HUES64 (cell line): ENCODE data around the gene TWIST2.

Experiments
- H3K27ac ChIP-seq: 2 replicates; pipeline ENCODE4 v1.7.0; 2013; ENCODE audit warnings: low read depth, low read length, inconsistent platforms
- H3K27me3 ChIP-seq: 2 replicates; pipeline ENCODE4 v1.6.1; 2013; ENCODE audit warnings: mild to moderate bottlenecking, low read length; ENCODE audit not compliant: insufficient read depth
- H3K36me3 ChIP-seq: 2 replicates; pipeline ENCODE4 v1.6.1; 2013; ENCODE audit warnings: mild to moderate bottlenecking, low read length; ENCODE audit not compliant: insufficient read depth
- H3K4me1 ChIP-seq: 2 replicates; pipeline ENCODE4 v1.6.1; 2013; ENCODE audit warnings: mild to moderate bottlenecking, low read length, moderate library complexity; ENCODE audit not compliant: insufficient read depth
- H3K4me3 ChIP-seq: 2 replicates; pipeline ENCODE4 v1.5.1; 2013; ENCODE audit warnings: mild to moderate bottlenecking, low read length, moderate library complexity
- H3K9ac ChIP-seq: 2 replicates; pipeline ENCODE4 v1.6.1; 2013; ENCODE audit warnings: mild to moderate bottlenecking, low read depth, low read length
- H3K9me3 ChIP-seq: 2 replicates; pipeline ENCODE4 v1.6.1; 2013; ENCODE audit warnings: low read depth, low read length; ENCODE audit not compliant: insufficient read depth
- WGBS: fragments of 150-250, 120-280 bp; methylation state at CpG from one replicate; pipeline ENCODE4 v1.1.7; 2013; ENCODE audit warnings: missing lambda C conversion rate; 5-methylcytosine and 5-hydroxymethylcytosine counted together

TWIST2 gene

DNA sequence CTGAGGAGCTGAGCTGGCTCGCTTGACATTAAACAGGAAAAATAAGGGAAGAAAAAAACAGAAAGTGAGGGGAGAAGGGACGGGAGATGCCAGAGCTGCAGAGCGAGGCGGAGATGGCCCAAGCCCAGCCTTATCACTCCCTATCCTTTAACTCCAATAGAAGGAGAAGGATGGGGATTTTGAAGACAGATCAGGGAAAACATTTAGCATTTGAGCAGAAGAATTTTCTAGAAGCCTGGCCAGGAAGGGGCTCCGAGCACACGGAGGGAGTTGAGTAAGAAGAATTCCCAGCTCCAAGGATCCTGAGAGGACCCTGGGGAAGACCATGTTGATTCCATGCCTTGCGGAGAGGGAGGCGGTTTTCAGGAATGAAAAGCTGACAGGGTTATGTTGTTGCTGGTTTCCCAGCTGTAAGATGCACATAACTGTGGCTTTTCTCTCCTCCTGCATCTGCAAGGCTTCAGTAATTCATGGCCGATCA, 35.6 kb downstream of the TWIST2 start:
- Histone ChIP-seq H3K27ac (no peak overlapping the region), H3K9me3 (peaks cover 10% of the 10 kb centered on the region; the same call in 1 of the 2 replicates), H3K36me3 (no peaks in the 10 kb centered on the region), H3K4me1 (no peaks in the 10 kb centered on the region), H3K27me3 (no peaks in the 10 kb centered on the region), H3K9ac (no peak overlapping the region), H3K4me3 (no peak overlapping the region)
- WGBS: 95% methylated on average over 6 of the region's 9 CpGs

DNA sequence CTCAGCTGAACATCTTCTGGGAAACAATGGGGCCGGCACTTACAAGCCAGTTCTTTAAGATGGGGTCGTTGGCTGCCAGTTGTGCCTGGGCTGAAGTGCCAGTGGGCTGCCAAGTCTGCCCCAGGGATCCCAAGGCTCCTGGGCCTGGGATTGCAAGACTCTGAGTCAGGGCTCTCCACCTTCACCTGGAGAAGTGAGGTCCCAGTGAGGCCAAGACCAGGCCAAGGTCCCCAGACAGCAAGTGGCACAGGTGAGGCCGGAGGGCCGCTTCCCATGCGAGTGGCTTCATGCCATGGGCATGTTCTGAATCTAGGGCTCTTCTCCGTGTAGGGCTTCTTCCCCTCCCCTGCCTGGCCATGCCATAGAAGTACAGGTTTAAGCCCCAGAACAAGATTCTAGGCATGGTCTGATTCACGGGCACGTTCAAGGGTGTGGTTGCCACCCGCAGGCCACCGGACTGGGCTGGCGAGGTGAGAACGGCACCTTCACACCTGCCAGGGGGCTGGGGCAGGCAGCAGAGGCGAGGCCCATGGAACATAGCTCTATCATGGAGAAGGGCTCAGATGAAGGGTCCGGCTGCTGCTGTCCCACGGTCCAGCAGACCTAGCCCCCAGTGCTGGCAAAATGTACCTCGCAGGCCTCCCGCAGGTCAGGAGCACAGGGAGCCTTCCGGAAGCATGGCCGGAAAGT, 36.4 kb downstream of the TWIST2 start:
- no peaks in the 10 kb centered on the region for H3K4me1 ChIP-seq
- no peak overlapping the region for H3K27ac ChIP-seq
- H3K27me3 ChIP-seq: no peaks in the 10 kb centered on the region
- no peak overlapping the region for H3K4me3 ChIP-seq
- 89% methylated on average over 19 of the region's 19 CpGs for WGBS
- peaks cover 10% of the 10 kb centered on the region; the same call in 1 of the 2 replicates for H3K9me3 ChIP-seq
- no peaks in the 10 kb centered on the region for H3K36me3 ChIP-seq
- H3K9ac ChIP-seq: no peak overlapping the region

DNA sequence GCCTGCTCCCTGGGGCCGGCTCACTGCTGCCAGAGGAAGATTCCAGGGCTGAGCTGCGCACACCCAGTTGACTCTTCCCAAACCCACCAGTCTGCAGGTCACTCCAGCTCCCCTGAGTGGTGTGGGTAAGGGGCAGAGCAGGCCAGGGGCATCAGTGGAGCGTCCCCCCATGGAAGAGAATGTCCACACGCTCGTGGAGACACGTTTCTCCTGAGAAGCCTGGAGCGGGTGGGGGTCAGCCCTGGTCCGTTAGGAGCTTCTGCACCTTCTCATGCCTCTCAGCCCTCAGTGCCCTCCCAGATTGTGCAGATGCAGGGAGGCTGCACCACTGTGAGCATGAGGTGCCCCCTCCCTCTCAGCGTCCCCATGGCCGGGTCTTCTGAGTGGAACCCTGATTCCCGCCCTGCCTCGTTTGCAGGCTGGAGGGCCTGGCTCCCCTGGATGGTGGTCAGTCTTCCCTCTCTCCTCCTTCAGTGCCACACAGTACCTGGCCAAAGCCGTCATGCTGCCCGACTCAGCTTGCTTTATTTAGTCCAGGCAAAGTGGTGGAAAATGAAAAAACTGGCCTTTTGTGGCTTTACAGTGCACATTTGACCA, 37.0 kb downstream of the TWIST2 start:
- Histone ChIP-seq H3K9ac (no peak overlapping the region), H3K27ac (no peak overlapping the region), H3K4me1 (no peaks in the 10 kb centered on the region), H3K27me3 (no peaks in the 10 kb centered on the region), H3K36me3 (no peaks in the 10 kb centered on the region), H3K9me3 (peaks cover 6% of the 10 kb centered on the region; the same call in 1 of the 2 replicates), H3K4me3 (no peak overlapping the region)
- 95% methylated on average over 14 of the region's 14 CpGs for WGBS

DNA sequence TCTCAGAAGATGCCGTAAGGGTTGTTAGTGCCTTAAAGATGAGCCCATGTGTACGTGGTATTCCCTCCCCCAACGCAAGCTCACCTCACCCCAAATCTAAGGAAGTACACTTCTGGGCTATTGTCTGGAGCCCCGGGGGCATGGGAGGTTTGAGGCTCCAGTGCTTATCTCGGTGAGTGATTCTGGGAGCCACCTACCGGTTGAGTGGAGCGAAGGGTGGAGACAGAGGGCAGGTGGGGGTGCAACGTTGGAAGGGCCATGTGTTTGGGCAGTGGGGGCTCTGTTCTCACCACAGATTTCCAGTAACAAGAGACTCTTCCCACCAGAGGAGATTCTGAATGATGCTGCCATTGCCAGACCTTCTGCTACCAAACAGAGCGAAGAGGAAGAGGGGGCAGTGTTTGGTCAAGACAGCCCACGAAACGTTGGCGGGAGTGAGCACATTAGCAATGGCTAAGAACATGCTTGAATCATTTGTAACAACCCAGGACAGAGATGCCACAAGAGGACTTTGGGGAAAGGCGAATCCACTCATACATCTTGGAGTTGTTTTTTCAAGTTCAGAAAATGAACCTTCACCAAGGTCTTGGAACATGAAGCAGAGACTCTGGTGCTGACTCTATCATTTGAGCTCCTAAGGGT, 38.7 kb downstream of the TWIST2 start:
- H3K4me1 ChIP-seq: no peaks in the 10 kb centered on the region
- 91% methylated on average over 10 of the region's 13 CpGs for WGBS
- H3K27me3 ChIP-seq: no peaks in the 10 kb centered on the region
- H3K9me3 ChIP-seq: peaks cover 3% of the 10 kb centered on the region; the same call in 1 of the 2 replicates
- H3K9ac ChIP-seq: no peak overlapping the region
- no peak overlapping the region for H3K4me3 ChIP-seq
- H3K27ac ChIP-seq: no peak overlapping the region
- H3K36me3 ChIP-seq: no peaks in the 10 kb centered on the region

DNA sequence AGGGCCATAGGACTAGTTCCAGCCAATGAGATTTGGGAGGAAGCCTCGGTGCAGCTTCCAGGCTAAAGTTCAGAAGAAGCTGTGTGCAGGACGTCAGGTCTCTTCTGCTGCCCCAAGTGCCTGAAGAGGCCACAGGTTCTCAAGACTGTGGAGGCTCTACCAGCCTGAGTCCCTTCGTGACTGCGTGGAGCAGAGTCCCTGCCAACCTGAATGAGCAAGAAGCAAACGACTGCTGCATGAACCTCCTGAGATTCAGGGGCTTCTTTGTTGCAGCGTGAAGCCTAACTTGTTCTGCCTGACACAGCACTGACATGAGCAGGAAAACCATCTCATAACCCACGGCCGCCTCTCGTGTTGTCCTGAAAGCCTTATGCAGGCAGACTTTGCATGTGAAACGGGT, 39.7 kb downstream of the TWIST2 start:
- H3K4me1 ChIP-seq: no peaks in the 10 kb centered on the region
- no peak overlapping the region for H3K27ac ChIP-seq
- H3K9ac ChIP-seq: no peak overlapping the region
- 92% methylated on average over 10 of the region's 10 CpGs for WGBS
- H3K36me3 ChIP-seq: no peaks in the 10 kb centered on the region
- H3K27me3 ChIP-seq: no peaks in the 10 kb centered on the region
- H3K9me3 ChIP-seq: no peaks in the 10 kb centered on the region
- H3K4me3 ChIP-seq: no peak overlapping the region

DNA sequence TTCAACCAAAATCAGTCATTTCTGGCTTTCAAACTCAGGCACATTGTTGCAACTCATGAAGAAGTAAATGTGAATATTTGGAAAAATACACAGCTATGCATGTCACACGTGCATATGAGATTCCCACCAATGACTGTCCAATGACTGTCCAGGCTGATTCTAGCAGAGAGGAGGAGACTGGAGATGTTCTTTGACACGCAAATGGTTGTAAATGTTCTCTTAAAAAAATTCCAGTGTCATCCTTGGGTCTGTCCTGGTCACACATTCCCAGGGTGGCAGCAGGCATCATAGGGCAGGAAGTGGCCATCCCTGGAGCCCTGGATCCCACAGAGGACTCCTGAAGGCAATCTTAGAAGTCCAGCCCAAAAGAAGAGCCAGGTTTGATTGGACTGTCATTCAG, 40.9 kb downstream of the TWIST2 start:
- no peaks in the 10 kb centered on the region for H3K9me3 ChIP-seq
- H3K4me3 ChIP-seq: no peak overlapping the region
- H3K27ac ChIP-seq: no peak overlapping the region
- no peaks in the 10 kb centered on the region for H3K36me3 ChIP-seq
- H3K9ac ChIP-seq: no peak overlapping the region
- H3K27me3 ChIP-seq: no peaks in the 10 kb centered on the region
- H3K4me1 ChIP-seq: peaks cover 4% of the 10 kb centered on the region; the same call in 1 of the 2 replicates
- WGBS: 95% methylated on average over 2 of the region's 2 CpGs

DNA sequence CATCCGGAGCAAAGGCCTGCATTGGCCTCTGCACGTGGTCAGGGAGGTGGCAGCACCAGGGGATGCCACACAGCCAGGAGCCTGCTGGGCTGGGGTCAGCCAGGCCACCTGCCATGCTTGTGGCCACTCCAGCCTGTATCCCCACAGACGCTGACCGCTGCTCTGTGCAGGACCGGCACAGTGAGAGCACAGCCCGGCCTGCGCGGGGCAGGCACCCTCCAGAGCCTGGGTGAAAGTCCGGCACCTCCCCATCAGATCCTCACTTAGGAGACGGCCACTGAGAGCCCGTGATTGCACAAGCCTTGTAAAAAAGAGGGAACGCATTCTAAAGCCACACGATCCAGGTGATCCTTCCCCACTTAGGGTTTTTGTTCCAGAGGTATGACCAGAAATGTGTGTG, 42.2 kb downstream of the TWIST2 start:
- no peaks in the 10 kb centered on the region for H3K36me3 ChIP-seq
- H3K27me3 ChIP-seq: no peaks in the 10 kb centered on the region
- WGBS: 93% methylated on average over 13 of the region's 13 CpGs

DNA sequence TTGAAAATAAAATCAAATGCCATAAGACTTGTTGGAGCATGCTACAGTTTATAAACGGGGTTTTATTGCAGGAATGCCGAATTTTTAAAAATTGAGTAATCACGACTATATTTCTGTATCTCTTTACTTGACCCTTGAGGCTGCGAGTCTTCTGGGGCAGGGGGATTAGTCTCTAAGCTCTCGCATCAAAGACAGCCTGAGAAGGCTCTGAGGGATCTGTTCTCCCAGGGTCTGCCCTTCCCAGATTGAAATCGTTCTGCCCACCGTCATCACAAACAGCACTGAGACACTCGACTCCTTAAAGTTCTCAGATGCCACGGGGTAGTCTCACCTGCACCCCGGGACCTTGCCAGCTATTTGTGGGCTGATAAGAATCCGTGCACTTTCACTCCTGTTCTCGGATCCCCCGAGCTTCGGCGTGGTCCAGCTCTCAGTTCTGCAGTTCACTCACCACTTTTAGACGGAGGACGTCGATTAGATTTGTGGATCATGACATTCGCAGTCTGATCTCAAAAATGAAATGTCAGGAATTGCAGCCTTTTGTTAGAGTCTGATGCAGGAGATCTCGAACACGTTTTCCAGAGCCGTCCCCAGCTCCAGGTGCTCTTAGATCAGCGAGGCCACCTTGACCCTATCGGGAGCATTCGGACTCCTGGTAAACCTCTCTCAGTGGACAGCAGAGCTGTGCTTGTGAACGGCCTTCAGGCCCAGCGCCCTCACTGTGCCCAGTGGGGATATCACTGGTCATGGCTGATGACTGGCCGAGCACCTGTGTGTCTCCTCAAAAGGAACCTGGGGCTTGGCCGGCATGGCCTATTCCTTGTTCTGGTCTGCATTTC, 43.0 kb downstream of the TWIST2 start:
- no peaks in the 10 kb centered on the region for H3K36me3 ChIP-seq
- H3K27me3 ChIP-seq: no peaks in the 10 kb centered on the region
- H3K4me3 ChIP-seq: no peak overlapping the region
- H3K9me3 ChIP-seq: no peaks in the 10 kb centered on the region
- no peak overlapping the region for H3K27ac ChIP-seq
- H3K4me1 ChIP-seq: peaks cover 10% of the 10 kb centered on the region; the same call in 1 of the 2 replicates
- 94% methylated on average over 29 of the region's 29 CpGs for WGBS
- H3K9ac ChIP-seq: no peak overlapping the region

More for the DNA sequence above, 42.2 kb downstream of the TWIST2 start:
- Histone ChIP-seq H3K9me3 (no peaks in the 10 kb centered on the region), H3K4me1 (peaks cover 4% of the 10 kb centered on the region; the same call in 1 of the 2 replicates), H3K27ac (no peak overlapping the region), H3K4me3 (no peak overlapping the region), H3K9ac (no peak overlapping the region)

DNA sequence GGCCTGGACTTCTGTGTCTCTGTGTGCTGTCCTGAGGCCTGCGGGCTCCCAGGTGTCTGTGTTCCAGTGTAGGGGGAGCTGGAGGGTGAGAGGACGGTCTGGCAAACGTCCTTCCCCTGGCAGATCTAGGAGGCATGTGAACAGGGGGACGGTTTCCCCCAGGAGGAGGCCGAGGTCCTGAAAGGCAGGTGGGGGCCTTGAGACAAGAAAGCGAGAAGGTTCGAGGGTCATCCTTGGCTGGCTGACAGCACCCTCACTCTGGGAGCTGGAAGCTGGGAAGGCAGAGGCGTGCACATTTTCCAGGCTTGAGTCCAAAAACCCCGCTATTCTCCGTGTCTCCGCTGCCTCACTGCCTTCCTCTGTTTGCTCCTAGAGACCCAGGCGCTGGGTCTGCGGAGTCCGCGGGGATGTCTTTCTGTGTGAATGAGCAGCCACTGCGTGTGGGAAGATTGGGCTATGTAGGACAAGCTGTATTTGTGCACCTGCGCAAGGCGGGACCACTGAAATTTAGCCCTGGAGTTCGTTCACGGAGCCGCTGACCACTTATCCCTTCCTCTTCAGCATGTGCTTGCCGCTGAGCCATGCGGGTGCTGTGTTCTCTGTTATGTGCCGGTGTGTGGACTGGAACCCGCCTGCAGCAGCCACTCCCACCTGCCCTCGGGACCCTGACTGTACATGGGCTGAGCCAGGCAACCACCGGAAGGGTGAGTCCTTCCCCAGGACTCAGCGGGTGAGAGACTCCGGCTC, 43.7 kb downstream of the TWIST2 start:
- Histone ChIP-seq H3K4me1 (peaks cover 11% of the 10 kb centered on the region; the same call in 1 of the 2 replicates), H3K27me3 (no peaks in the 10 kb centered on the region), H3K4me3 (no peak overlapping the region), H3K27ac (no peak overlapping the region), H3K36me3 (no peaks in the 10 kb centered on the region), H3K9ac (no peak overlapping the region), H3K9me3 (no peaks in the 10 kb centered on the region)
- 95% methylated on average over 29 of the region's 29 CpGs for WGBS

DNA sequence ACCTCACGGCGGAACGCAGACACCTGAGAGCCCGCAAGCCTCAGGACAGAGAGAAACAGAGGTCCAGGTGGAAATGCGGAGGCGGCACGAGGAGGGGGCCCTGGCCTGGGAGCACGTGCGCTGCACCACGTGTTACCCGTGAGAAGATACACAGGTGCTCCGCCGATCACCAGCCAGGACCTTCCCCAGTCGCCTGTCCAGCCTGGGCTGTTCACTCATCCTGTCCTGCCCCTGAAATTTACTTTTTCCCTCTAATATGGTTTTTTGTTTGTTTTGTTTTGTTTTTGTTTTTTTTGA, 44.3 kb downstream of the TWIST2 start:
- Histone ChIP-seq H3K27ac (no peak overlapping the region), H3K36me3 (no peaks in the 10 kb centered on the region), H3K4me1 (peaks cover 11% of the 10 kb centered on the region; the same call in 1 of the 2 replicates), H3K4me3 (no peak overlapping the region), H3K27me3 (no peaks in the 10 kb centered on the region), H3K9ac (no peak overlapping the region), H3K9me3 (no peaks in the 10 kb centered on the region)
- WGBS: 93% methylated on average over 14 of the region's 14 CpGs
